GM18951 (cell line): Measurements from ENCODE around the gene SYNRG.
"Not testable (repeated sequence)": the region's sequence is repeated elsewhere in the genome, so short reads cannot be mapped to it uniquely, and the experiment has no call there.

Experiments used
- POLR2A ChIP-seq: IDR thresholded peaks from 4 replicates; pipeline ENCODE4 v1.6.1; 2011; ENCODE audit warnings: mild to moderate bottlenecking; ENCODE audit not compliant: insufficient read length, insufficient read depth; ENCODE audit errors: extremely low read depth
- in situ Hi-C: fragments of 300-500 bp; cut with MboI; formaldehyde crosslinking; loops from one replicate; pipeline ENCODE4 v1.12.0; 2022; ENCODE audit warnings: low sequenced_read_pairs, mixed read lengths, inconsistent platforms; ENCODE audit not compliant: unreplicated experiment

SYNRG gene

GRCh38 chr17:37513711-37514110 is 95.5 kb downstream of the SYNRG start:
- TF ChIP-seq POLR2A, result no peak
- in situ Hi-C loops, result no loop called here

- in situ Hi-C loops, result no loop called here
- peak; percentile 13 for TF ChIP-seq POLR2A
Measured at GRCh38 chr17:37512442-37513068, 96.7 kb downstream of the SYNRG start.

- in situ Hi-C loops, result not testable (repeated sequence)
Measured at GRCh38 chr17:37511642-37512041, 97.6 kb downstream of the SYNRG start.

GRCh38 chr17:37510056-37510455 is 99.2 kb downstream of the SYNRG start:
- no peak for TF ChIP-seq POLR2A
- in situ Hi-C loops, result no loop called here

- in situ Hi-C loops, result no loop called here
- TF ChIP-seq POLR2A, result no peak
Measured at GRCh38 chr17:37507111-37507510, 102.1 kb downstream of the SYNRG start.

GRCh38 chr17:37506678-37507077 is 102.5 kb downstream of the SYNRG start:
- in situ Hi-C loops, result no loop called here

GRCh38 chr17:37505333-37505732 is 103.9 kb downstream of the SYNRG start:
- in situ Hi-C loops, result no loop called here
- TF ChIP-seq POLR2A, result no peak

More at GRCh38 chr17:37506678-37507077, 102.5 kb downstream of the SYNRG start:
- TF ChIP-seq POLR2A, result no peak

GRCh38 chr17:37503148-37503547 is 106.1 kb downstream of the SYNRG start:
- in situ Hi-C loops, result no loop called here
- no peak for TF ChIP-seq POLR2A

GRCh38 chr17:37502009-37502936 is 106.9 kb downstream of the SYNRG start:
- TF ChIP-seq POLR2A, result no peak
- in situ Hi-C loops, result no loop called here

- in situ Hi-C loops, result no loop called here
- no peak for TF ChIP-seq POLR2A
Measured at GRCh38 chr17:37500378-37500777, 108.8 kb downstream of the SYNRG start.

GRCh38 chr17:37494971-37495370 is 114.2 kb downstream of the SYNRG start:
- in situ Hi-C loops, result no loop called here
- TF ChIP-seq POLR2A, result no peak

- in situ Hi-C loops, result no loop called here
- TF ChIP-seq POLR2A, result no peak
Measured at GRCh38 chr17:37494401-37494831, 114.8 kb downstream of the SYNRG start.

- in situ Hi-C loops, result no loop called here
- no peak for TF ChIP-seq POLR2A
Measured at GRCh38 chr17:37493249-37494027, 115.8 kb downstream of the SYNRG start.
